ENCODE results near the gene PTPRM. TPM values are rescaled to one million over a fixed set of nuclear protein-coding genes. Genes with fewer than 3 reads are reported as not detected.

Gene PTPRM
- total RNA-seq, 4 donors from 2014 or later, result 22.5 to 92.5 (median 39.2) TPM

DNA sequence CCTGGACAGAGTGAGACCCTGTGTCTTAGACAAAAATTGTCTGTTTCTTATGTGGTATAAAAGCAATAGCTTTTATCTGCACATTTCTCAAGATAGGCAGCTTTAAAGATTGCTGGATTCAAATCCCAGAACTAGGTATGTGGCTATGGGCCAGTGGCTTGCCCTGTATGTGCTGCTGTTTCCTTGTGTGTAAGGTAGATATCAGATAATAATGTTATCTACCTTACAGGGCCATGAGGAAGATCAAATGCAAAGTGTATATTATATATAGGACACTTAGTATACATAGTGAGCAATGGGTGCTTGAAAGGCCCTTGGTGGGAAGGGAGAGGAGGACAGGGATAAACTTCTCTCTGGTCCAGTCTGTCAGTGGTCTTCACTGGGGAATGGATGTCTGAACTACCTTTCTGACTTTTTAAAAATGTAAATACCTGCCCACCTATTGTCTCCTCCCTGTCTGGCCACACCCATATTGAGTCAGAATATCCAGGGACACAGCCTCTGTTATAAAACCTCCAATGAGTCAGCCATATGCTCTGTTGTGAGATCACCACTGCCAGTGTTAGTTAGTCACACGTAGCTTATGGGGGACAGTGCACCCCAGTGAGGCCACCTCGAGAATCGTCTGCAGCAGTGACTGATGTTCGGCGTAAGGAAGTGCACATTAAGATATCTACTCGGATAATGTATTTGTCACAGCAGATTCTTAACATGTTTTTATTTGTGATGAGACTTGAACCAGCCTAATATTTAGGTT lies 383.4 kb downstream of the PTPRM start:
- H3K27me3 ChIP-seq, result no peaks in the 10 kb centered on the region
- H3K4me3 ChIP-seq, result no peak overlapping the region
- intact Hi-C loops (cut with DNase I; ENCODE audit: low total_unique reads) (no loop called here), in situ Hi-C loops (cut with MboI; ENCODE audit: low pct_ligation_motif_present in 1 of 4, low pct_unique_long_range_greater_than_20kb in 1 of 4, low sequenced_read_pairs in 3 of 4) (no loop called here)
- H3K9me3 ChIP-seq, result no peaks in the 10 kb centered on the region
- peaks cover 6 to 13% (median 8%) of the 10 kb centered on the region in 4 donors for H3K4me1 ChIP-seq
- TF ChIP-seq, protein P1, sequence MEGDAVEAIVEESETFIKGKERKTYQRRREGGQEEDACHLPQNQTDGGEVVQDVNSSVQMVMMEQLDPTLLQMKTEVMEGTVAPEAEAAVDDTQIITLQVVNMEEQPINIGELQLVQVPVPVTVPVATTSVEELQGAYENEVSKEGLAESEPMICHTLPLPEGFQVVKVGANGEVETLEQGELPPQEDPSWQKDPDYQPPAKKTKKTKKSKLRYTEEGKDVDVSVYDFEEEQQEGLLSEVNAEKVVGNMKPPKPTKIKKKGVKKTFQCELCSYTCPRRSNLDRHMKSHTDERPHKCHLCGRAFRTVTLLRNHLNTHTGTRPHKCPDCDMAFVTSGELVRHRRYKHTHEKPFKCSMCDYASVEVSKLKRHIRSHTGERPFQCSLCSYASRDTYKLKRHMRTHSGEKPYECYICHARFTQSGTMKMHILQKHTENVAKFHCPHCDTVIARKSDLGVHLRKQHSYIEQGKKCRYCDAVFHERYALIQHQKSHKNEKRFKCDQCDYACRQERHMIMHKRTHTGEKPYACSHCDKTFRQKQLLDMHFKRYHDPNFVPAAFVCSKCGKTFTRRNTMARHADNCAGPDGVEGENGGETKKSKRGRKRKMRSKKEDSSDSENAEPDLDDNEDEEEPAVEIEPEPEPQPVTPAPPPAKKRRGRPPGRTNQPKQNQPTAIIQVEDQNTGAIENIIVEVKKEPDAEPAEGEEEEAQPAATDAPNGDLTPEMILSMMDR (IDR thresholded peaks at IDR 0.05), result no peak
- TF ChIP-seq EP300 (IDR thresholded peaks at IDR 0.05; ENCODE audit: low read depth) (no peak), POLR2A (IDR thresholded peaks at IDR 0.05) (no peak), POLR2AphosphoS5 (IDR thresholded peaks at IDR 0.05) (no peak)
- peak overlapping the region in 1 of 4 donors; percentile 33 for H3K27ac ChIP-seq
- H3K36me3 ChIP-seq, result no peaks in the 10 kb centered on the region
- no peak for DNase-seq
- WGBS, 2 donors (ENCODE audit: low coverage in 1 of 2), result 70 to 100% methylated on average over 4 to 6 of the region's 6 CpGs

DNA sequence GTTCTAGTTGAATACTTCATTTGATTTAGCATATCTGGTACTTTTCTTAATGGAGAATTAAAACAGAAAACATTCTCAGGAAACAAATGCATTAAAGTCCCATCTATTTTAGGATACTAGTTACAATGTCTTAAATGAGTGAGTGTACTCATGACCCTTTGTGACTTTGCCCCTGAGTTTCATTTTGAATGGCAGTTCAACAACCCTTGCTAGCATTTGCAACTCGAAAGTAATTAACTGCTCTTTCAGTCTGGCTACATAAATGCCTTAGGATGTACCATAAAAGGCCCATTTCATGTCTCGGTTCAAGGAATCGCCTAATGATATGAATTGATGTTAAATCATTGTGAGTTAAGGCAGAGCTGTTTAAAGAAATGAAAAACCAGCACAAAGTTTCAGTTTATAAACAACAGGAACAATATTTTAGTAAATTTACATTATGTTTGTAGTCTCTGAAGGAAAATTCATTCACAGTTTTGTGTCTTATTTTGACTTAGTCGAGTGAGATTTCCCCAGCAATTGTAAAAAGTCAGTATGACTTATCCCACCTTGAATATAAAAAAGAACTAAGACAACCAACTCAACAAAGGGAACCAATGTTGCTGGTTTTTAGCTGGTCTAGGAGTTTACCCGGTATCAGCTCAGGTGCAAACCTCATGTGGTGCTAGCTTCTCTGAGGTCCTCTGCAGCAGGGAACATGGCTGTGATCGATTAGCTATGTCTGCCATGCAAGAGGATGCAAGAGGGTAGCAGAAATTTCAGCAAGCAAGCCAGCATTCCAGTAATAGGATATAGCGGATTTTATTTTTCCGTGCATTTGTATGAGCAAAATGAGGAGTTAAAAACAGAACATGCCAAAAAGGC lies 386.2 kb downstream of the PTPRM start:
- H3K36me3 ChIP-seq, result no peaks in the 10 kb centered on the region
- no peaks in the 10 kb centered on the region for H3K27me3 ChIP-seq
- TF ChIP-seq, protein P1 (IDR thresholded peaks at IDR 0.05), result no peak
- TF ChIP-seq POLR2AphosphoS5 (IDR thresholded peaks at IDR 0.05) (no peak), POLR2A (IDR thresholded peaks at IDR 0.05) (no peak), EP300 (IDR thresholded peaks at IDR 0.05; ENCODE audit: low read depth) (no peak)
- in situ Hi-C loops (cut with MboI; ENCODE audit: low pct_ligation_motif_present in 1 of 4, low pct_unique_long_range_greater_than_20kb in 1 of 4, low sequenced_read_pairs in 3 of 4), result no loop called here
- DNase-seq, result no peak
- WGBS, 2 donors (ENCODE audit: low coverage in 1 of 2), result 68 to 71% methylated on average over 7 to 8 of the region's 8 CpGs
- H3K4me3 ChIP-seq, result no peak overlapping the region
- no peak overlapping the region for H3K27ac ChIP-seq
- peaks cover 0 to 5% (median 0%) of the 10 kb centered on the region in 4 donors for H3K4me1 ChIP-seq
- intact Hi-C loops (cut with DNase I; ENCODE audit: low total_unique reads), result no loop called here
- H3K9me3 ChIP-seq, result no peaks in the 10 kb centered on the region

DNA sequence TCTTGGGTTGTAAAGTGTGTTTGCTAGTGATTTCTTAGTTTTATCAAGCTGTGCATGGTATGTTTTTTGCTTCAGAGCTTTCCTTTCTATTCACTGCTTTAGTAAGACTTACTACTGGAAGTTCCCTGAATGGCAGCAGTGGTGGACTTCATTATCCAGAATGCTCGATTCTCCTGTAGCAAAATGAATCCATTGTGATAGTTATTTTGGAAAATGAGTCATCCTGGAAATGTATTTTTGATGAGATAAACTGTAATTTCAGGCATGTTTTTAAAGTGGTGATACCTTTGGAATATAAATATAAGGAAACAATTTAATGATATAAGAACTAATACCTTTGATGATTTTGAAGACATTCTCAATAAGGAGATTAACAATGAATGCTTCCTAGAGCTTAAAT lies 387.1 kb downstream of the PTPRM start:
- Histone ChIP-seq H3K27me3 (no peaks in the 10 kb centered on the region), H3K4me3 (no peak overlapping the region), H3K27ac (no peak overlapping the region), H3K36me3 (no peaks in the 10 kb centered on the region), H3K9me3 (no peaks in the 10 kb centered on the region), H3K4me1 (peaks cover 0 to 5% (median 2%) of the 10 kb centered on the region in 4 donors)
- 77 to 94% methylated on average over 1 of the region's 1 CpG for WGBS, 2 donors (ENCODE audit: low coverage in 1 of 2)
- no peak for DNase-seq
- intact Hi-C loops (cut with DNase I; ENCODE audit: low total_unique reads), result no loop called here
- TF ChIP-seq EP300 (IDR thresholded peaks at IDR 0.05; ENCODE audit: low read depth), result no peak
- TF ChIP-seq POLR2A (IDR thresholded peaks at IDR 0.05), result no peak
- TF ChIP-seq, protein P1 (IDR thresholded peaks at IDR 0.05), result no peak
- TF ChIP-seq POLR2AphosphoS5 (IDR thresholded peaks at IDR 0.05), result no peak
- in situ Hi-C loops (cut with MboI; ENCODE audit: low pct_ligation_motif_present in 1 of 4, low pct_unique_long_range_greater_than_20kb in 1 of 4, low sequenced_read_pairs in 3 of 4), result no loop called here

DNA sequence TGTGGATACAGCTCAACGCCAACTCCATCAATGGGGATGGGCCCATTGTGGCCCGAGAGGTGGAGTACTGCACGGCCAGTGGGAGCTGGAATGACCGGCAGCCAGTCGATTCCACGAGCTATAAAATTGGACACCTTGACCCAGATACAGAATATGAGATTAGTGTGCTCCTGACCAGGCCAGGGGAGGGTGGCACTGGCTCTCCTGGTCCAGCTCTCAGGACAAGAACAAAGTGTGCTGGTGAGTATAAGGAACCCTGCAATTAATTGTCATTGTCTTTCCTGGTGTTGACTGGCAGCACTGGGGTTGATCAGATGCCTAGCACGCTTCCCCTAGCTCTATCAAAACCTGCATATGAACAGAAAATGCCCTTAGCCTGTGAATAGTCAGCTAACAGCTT lies 388.1 kb downstream of the PTPRM start:
- no peaks in the 10 kb centered on the region for H3K27me3 ChIP-seq
- no peaks in the 10 kb centered on the region for H3K36me3 ChIP-seq
- no peak for TF ChIP-seq POLR2A (IDR thresholded peaks at IDR 0.05)
- TF ChIP-seq EP300 (IDR thresholded peaks at IDR 0.05; ENCODE audit: low read depth), result no peak
- no peak for TF ChIP-seq POLR2AphosphoS5 (IDR thresholded peaks at IDR 0.05)
- TF ChIP-seq, protein P1 (IDR thresholded peaks at IDR 0.05), result no peak
- WGBS, 2 donors (ENCODE audit: low coverage in 1 of 2), result 90 to 93% methylated on average over 2 to 7 of the region's 7 CpGs
- in situ Hi-C loops (cut with MboI; ENCODE audit: low pct_ligation_motif_present in 1 of 4, low pct_unique_long_range_greater_than_20kb in 1 of 4, low sequenced_read_pairs in 3 of 4) (no loop called here), intact Hi-C loops (cut with DNase I; ENCODE audit: low total_unique reads) (no loop called here)
- H3K27ac ChIP-seq, result no peak overlapping the region
- peaks cover 0 to 5% (median 2%) of the 10 kb centered on the region in 4 donors for H3K4me1 ChIP-seq
- no peak overlapping the region for H3K4me3 ChIP-seq
- H3K9me3 ChIP-seq, result no peaks in the 10 kb centered on the region
- no peak for DNase-seq
